GM18519 (cell line): Measurements from ENCODE around the gene IL20RA.
"Not testable (repeated sequence)": the region's sequence is repeated elsewhere in the genome, so short reads cannot be mapped to it uniquely, and the experiment has no call there.

Experiments
- ATAC-seq: cut with Tn5 transposase; IDR thresholded peaks from one replicate; pipeline ENCODE4 v1.9.1; 2021; ENCODE audit warnings: mild to moderate bottlenecking, moderate library complexity; ENCODE audit not compliant: unreplicated experiment, low FRiP score

Gene IL20RA

DNA sequence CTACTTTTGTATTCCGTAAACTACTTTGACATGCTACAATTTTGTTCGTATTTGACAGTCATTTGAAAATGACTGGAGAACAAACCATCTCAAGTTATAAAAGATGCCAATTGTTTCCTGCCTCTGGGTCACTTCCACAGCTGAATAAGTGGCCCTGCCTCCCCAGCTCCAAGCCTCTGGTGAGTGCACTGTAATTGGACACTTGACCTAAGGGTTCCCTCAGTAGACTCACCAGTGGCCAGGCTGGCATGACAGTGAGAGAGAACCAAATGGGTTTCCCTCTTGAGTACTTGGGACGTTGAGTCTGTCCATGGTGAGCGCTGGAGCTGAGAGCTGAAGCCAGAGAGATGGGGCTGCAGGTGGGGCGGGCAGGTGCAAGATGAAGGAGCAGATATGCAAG, 65.6 kb downstream of the IL20RA start:
- no peak for ATAC-seq

DNA sequence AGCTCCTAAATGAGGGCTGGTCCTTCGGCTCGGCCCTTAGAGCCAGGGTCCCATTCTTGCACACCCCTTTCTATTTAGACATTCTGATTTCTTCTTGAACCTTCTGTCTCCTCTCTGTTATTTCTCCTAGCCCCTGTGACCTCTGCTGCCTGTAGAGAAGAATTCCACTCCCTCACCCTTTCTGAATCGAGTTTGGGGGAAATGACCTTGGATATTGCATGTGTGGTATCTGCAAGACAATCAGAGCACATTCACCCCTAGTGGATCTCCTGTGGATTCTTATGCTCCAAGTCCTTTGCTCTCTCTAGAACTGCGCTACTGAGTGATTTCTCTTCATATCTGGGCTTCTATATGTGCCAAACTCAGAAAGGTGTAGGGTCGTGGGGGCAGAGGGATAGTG, 67.7 kb downstream of the IL20RA start:
- no peak for ATAC-seq

DNA sequence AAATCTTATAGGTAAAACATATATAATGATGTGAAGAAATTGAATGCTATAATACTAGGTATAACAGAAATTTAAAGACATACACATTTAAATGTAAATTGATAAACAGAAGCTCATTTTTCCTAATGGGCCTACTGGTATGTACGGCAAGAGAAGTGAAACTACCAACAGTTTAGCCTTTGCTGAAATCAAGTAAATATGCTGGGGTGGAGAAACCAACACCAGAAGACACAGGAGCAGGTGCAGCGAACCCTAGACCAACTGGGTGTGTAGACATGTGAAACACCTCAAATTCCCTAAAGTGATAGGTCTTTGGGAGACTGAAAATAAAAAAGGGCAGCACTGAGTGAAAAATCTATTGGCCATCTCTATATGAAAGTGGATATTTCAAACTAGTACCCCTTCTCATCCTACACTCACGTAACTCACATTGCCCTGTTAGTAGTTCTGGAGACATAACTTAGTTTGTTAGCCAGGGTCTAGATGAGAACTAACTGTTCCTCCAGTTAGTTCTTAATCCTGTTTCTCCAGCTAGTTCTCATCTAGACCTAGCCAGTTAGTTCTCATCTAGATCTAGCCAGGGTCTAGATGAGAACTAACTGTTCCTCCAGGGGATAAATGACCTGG, 69.6 kb downstream of the IL20RA start:
- ATAC-seq = no peak

DNA sequence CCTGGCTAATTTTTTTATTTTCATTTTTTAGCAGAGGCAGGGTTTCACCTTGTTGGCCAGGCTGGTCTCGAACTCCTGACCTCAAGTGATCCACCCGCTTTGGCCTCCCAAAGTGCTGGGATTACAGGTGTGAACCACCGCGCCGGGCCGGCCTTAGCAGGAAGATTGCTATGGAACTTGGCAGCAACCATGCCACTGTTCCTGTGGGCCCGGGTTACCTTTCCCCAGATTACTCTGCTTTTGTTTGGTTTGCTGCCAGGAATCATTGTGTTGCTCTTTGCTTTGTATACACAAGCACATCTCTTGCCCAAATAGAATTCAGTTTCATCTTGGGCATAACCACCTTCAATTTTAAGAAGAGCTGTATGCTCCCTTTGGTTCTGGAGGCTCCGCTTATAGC, 71.0 kb downstream of the IL20RA start:
- ATAC-seq = not testable (repeated sequence)

DNA sequence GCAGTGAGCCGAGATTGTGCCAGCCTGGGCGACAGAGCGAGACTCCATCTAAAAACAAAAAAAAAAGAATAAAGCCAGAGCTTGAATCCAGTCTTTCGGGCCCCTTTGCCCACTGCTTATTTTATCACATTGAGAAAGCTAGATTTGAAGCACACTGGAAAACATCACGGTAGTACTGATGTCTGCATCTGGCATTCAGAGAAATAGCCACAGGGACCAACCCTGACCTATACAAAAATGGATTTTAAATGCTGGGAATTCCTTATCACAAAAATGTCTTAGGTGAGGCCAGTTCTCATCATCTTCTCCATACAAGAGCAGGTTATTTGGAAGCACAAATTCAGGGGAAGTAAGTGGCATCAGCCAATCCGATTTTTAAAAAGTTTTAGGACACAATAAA, 73.2 kb downstream of the IL20RA start:
- ATAC-seq = no peak

DNA sequence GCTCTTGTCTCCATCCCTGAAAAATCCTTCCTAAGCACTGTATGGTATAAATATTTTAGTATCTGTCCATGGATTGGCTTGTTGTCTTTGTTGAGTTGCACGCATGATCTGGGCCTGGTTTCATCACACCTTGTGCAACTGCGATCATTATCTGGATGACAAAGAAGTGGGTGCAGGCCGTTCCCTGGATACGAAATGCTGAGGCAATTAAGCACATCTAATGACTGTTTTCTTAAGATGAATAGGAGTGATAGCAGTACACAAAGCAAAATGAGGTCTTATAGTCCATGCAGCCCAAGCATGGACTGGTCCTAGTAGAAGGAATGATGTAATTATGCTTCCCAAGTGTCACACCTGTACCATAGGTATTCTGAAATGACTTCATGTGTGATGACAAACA, 74.8 kb downstream of the IL20RA start:
- ATAC-seq = no peak

DNA sequence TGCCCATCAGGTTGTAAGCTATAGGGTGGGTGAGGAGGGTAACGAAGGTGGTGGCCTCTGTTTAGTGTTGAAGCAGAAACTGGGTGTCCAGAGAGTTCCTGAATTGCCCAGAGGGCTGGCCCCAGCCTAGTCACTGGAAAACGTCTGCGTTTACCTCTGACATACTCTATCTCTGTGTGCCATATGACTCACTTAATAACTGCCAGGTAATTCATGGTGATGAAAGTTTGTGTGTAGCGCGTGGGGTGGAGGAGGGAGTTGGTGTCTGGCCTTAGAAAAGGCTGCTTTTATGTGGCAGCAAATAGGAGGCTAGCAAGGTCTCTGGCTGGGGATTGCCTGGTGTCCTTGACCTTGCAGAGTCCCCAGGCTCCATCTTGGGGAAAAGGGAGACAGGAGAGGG, 75.3 kb downstream of the IL20RA start:
- ATAC-seq = no peak

DNA sequence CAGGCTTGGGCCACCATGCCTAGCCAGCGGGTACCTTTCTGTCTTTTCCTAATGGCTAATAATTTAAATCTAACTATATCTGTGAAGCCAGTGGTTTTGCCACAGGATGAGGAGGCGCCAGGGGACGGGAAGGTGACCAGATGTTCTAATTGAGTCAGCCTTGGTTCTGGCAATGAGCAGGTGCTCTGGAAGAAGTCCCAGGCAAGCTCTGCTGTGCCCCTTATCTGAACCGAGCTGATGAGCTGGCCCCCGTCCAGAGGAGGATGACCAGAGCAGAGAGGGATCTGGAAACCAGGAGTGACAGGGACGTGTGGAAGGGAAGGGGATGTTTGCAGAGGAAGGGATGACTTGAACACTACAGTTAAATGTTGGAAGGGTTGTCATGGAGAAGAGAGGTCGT, 75.9 kb downstream of the IL20RA start:
- ATAC-seq = no peak

DNA sequence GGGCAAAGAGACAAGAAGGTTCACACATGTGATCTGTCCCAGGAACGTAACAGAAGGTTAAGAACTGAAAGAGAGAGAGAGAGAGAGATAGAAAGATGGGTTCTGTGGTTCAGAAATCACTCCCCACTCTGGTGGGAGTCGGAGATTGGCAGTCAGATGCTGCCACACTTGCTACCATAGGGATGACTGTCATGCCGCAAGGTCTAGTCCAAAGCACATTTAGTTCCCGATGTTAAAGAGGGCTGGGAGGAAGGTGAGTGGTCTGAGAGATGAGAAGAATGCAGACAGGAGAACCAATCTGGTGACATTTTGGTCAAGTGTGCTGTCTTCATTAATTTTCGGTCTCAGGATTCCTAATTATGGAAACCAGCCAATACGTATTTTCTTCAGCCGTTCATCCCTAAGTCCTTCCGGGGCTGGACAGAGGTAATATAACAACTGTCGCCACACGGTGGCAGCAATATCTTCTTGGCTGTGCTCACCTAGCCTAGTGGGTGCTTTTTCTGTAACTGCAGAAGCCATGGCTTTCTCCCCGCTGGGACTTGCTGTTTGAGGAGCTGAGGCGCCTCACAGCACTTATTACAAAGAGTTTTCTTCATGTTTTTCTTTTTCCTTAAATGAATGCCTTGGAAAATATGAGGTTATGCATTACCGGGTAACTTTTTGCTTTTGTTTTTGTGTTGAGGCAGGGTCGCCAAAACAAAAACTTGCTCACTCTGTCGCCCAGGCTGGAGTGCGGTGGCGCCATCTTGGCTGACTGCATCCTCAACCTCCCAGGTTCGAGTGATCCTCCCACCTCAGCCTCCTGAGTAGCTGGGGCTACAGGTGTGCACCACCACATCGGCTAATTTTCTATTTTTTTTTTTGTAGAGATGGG, 76.7 kb downstream of the IL20RA start:
- ATAC-seq = peak; percentile 87

DNA sequence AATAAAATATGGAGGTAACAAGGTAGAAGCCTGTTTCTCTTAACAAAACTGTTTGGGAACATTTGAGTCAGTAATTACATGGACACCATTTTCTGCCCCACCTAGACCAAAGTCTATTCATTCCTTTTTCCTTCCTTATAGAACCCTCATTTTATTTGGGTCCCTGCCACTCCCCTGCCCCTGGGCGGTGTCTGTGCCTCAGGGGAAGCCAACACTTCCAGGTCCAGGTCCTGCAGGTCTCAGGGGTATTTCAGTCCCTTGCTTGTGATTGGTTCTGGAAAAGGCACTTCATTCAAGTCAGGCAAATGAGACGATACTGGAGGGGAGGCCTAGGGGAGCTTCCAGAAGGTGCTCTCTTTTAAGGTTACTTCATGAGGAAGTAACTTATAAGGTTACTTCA, 80.4 kb downstream of the IL20RA start:
- ATAC-seq = no peak

DNA sequence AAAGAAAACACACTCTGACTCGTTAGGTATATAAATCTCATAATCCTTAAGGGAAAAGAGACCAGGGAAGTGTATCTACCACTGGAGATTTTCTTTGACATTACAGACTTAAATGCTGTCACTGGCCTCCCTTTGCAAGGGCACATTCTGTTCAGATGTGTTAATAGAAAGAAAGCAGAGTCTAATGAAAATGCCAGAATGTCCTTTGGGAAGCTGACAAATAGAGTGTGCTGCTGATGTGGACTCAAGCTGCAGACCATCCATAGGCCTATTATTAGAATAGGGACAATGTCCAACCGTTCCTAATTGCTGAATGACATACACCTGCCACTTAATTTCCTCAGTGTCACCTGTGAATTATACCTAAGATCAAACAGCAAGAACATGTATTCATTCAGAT, 81.5 kb downstream of the IL20RA start:
- no peak for ATAC-seq

DNA sequence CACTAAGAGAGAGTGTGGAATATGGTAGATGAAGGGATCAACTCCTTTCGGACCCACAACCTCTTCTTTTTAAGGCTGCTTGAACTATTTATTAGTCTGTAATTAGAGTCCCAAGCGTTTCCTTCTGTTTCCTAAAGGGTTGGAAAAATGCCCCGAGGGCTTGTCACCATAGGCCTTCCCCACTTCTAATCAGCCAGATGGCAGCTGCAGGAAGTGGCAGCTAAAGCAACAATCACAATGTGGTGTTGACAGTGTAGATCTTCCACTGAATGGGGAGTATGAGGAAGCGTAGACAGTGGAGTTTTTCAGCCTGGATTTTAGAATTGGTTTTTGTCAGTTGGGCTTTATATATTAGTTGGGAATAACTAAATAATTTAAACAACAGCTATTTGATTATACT, 82.1 kb downstream of the IL20RA start:
- ATAC-seq = no peak

DNA sequence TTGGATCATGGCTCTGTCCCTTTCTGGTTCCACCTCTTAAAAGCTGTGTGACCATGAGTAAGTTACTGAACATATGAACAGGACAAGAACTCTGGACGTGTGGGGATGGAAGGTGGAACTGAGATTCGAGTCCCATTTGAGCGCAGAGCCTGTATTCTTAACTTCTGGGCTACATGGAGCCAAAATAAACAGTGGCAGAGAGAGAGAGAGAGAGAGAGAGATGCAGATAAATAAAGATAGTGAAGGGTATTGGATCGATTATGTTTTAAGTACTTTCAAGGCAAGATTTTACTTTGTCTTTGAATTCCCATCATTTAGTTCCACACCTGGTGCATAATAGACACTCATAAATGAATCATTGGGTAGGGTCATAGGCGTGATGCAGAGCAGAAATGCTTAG, 82.9 kb downstream of the IL20RA start:
- no peak for ATAC-seq

DNA sequence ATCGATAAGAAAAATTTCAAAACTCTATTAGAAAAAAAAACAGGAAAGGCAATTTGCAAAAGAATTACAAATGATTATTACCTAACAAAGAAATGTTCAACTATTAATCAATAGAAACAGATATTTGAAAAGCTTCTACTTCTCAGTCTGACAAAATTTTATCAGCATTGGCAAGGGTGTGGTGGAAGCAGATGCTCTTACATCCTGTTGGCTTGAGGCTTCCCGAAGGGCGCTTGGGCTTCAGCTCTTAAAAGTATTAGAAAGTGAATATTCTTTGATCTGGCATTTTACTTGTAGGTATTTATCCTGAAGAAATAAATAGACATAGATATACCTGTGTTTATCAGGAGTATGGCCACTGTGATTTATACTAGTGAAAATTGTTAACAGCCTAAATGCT, 84.0 kb downstream of the IL20RA start:
- ATAC-seq = no peak

DNA sequence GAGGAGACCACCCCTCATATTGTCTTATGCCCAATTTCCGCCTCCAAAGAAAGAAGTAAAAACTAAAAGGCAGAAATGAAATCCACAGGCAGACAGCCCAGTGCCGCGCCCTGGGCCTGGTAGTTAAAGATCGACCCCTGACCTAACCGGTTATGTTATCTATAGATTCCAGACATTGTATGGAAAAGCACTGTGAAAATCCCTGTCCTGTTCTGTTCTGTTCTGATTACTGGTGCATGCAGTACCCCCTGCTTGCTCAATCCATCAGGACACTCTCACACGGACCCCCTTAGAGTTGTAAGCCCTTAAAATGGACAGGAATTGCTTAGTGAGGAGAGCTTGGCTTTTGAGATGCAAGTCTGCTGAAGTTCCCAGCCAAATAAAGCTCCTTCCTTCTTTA, 84.8 kb downstream of the IL20RA start:
- ATAC-seq = not testable (repeated sequence)

DNA sequence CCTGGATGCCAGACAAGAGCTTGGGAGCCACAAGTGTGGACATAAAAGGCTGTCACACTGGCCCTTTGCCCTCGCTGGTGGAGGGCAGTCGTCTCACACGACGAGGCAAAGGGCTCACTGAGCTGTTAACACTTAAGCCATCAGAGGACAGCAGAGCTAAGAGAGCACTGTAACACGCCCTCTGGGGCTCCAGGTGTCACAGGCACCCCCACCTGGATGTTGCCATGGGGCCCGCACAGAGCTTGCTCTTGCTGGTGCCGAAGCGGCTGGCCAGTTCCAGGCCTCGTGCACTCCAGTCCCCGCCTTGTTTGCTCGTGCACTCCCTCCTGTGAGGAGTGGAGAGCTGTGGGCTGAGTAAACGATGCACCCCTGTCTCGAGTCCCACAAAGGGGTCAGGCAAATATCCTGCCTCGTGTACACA, 85.3 kb downstream of the IL20RA start:
- no peak for ATAC-seq

DNA sequence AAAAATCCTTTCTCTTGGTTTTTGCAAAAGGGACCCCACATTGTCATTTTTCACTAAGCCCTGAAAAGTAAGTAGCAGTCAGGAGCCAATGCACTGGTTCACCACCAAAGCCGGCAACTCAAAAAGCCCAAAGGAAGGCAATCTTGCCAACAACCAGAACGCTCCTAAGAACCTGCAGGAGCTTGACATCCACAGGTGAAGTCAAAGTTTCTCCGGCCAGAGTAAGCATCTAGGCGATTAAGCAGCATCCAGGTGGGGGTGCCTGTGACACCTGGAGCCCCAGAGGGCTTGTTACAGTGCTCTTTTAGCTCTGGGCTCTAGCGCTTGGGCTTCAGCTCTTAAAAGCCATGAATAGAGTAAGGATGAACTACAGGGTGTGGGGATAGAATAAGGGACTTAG, 86.6 kb downstream of the IL20RA start:
- ATAC-seq = no peak

DNA sequence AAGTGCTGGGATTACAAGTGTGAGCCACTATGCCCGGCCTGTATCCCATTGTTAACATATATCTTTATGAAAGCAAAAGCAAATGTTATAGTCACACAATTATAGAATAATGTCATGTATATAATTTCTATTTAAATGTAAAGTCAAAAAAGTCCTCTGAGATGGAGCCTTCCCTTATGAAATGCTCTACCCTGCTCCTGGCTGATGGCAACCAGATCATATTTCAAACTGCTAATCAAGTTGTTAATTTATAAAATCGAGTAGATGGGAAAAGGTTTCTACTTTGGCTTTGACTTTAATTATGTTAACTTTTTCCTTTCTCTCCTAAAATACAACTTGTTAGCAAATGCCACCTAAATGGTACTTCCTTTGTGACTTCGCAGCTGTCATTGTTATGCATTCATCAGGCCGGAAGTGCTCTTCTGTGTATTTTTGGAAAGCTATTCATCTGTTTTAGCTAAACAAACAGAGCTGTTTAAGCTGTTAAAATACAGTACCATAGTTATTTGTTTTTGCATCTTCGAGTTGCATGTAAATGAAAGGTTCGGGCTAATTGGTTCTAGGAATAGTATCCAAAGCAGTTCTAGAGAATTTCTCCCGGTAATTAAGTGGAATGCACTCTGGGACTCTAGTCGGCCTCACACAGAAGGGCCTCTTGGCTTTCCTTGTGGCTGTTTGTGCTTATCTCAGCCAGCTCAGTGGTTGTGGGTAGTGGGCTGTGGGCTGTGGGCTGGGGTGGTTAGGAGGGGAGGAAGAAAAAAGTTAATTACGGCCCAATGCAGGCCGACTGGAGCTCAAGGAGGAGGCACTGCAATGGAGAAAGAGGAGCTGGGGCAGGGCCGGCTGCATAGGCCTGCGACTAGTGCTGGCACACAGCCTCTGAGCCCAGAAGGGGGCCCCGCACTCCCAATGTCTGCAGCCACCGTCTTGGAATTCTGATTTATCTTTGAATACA, 87.9 kb downstream of the IL20RA start:
- ATAC-seq = no peak

DNA sequence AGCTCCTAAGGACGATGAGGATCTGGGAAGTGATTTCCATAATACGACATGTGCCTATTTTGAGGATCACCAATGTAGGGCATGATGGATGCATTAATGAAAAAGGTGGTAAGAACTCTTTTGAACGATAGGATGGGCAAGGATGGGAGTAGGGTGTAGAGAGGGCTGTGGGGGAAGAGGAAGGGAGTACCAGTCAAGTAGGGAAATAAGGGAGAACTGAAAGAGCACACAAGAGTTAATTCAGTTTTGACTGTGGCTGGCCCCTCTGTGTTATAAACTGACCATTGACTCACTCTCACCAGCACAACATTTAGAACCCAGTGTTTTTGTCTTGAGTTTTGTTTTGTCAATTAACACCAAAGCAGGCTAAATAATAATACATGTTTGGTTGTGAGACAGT, 89.6 kb downstream of the IL20RA start:
- no peak for ATAC-seq

DNA sequence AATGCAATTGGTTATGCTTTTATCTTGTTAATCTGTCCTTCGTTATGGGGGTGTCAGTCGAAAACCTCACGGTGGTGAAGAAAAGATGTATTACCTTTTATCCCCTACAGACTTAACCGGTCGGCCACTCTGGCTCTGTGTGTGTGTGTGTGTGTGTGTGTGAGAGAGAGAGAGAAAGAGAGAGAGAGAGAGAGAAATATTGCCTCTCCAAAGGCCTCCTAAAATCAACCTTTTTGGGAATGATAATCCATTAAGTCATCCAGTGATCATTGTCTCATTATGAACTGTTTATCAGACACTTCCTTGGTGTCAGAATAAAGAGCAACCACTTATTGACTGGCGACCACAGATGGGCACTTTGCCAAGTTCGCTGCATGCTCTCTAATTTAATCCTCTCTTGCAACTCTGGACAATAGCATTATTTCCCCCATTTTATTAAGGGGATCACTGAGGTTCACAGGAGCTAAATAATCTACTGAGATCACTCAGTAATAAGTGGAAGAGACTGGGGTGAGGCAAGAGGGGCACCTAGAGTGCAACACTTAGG, 92.0 kb downstream of the IL20RA start:
- no peak for ATAC-seq
